HG02943 (cell line): ENCODE measurements around the gene PM20D2.

Source experiments
- ATAC-seq: cut with Tn5 transposase; IDR thresholded peaks from one replicate; pipeline ENCODE4 v1.9.1; 2021; ENCODE audit warnings: mild to moderate bottlenecking, low read depth, moderate library complexity; ENCODE audit not compliant: unreplicated experiment

PM20D2 gene

DNA sequence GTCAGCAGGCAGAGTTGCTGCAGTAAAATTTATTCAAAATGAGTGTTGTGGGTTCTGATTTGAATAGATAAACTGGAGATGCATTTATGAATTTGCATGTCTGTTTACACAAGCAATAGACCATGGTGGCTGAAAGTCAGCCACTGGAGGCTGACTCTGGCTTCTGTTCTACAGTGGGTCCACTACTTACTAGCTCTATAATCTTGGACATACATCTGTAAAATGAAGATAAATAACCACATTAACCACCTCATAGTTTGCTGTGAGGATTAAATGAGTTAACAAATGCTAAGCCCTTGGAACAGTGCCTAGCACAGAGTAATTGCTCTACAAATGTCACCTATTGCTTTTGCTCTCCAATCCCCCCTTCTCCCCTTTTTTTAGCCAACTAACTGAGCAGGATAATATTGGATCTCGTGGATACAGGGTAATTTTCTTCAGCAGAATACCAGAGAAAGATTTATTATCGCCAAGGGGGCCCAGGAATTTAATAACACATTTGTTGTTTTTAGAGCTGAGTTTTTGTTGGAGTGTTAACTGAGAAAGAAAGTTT is 1.4 kb upstream of the PM20D2 start:
- ATAC-seq = peak; percentile 48

- ATAC-seq = peak; percentile 52
Observed at GRCh38 chr6:89145091-89145955, 532 bp upstream of the PM20D2 start.

- ATAC-seq = no peak
Observed at GRCh38 chr6:89146718-89147700, 1.2 kb downstream of the PM20D2 start.

DNA sequence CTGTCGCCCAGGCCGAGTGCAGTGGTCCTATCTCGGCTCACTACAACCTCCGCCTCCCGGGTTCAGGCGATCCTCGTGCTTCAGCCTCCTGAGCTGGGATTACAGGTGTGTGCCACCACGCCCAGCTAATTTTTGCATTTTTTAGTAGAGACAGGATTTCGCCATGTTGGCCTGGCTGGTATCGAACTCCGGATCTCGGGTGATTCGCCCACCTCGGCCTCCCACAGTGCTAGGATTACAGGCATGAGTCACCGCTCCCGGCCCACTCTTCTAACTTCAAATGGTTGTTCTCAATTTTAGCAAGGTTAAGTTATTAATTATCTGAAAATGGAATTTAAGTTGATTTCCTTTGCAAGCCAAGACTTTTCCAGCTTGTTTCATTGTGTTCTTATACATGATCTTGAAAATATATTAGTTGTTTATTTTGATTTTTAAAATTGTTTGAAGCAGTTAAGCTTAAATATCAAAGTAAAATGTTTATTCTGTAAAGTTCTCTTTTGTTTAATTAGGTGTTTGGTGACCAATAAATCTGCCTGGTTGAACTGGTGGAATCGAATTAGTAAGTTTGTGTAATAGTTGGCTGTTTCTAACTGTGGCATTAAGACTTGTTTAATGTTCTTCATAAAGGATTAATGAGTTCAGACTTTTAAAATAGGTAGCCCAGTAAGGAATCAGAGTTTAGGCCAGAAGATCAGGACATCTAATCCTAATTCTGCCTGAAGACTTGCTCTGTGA is 2.3 kb downstream of the PM20D2 start:
- no peak for ATAC-seq

GRCh38 chr6:89154131-89154530 is 8.3 kb downstream of the PM20D2 start:
- no peak for ATAC-seq

- no peak for ATAC-seq
Observed at GRCh38 chr6:89160331-89161092, 14.7 kb downstream of the PM20D2 start.

DNA sequence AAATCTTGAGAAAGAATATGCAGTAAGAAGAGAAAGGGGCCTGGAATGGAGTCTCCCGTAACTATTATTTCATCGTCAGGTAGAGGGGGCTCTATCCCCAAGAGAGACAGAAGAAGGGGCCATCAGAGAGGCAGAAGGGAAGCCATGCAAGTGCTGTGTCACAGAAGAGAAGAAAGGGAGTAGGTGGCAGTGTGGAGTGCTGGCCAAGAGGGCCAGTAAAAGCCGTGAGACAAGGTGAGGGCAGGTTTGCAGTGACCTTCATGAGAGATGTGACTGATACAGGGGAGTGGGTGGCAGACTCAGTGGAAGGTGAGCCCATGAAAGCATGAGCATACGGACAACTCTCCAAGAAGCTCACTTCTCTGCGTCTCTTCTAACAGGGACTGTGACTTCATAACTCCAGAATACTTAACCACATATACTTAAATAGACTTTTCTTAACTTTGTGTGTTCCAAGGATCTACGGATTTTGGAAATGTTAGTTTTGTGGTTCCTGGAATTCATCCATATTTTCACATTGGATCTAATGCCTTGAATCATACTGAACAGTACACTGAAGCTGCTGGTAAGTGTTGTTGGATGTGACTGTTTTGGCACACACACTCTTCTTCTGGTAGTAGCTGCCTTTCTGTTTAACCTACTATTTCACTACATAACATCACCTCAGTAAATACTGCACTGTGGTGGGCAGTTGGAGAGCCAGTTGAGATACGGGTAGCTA is 15.6 kb downstream of the PM20D2 start:
- ATAC-seq = no peak

- no peak for ATAC-seq
Observed at GRCh38 chr6:89162047-89162371, 16.2 kb downstream of the PM20D2 start.

DNA sequence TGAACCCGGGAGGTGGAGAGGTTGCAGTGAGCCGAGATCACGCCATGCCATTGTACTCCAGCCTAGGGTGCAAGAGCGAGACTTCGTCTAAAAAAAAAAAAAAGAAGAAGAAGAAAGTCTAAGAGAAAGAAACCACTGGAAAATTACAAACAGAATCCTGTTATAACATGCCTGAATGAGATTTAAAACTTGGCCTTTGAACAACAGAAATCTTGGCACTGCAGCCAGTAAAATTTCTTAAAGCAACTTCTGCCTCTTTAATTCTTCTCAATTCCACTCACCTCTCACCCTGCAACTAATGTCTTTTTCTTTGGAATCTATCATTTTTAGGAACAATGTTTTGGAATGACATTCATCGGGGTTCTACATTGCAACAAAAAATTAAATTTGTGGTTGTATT is 26.3 kb downstream of the PM20D2 start:
- no peak for ATAC-seq

DNA sequence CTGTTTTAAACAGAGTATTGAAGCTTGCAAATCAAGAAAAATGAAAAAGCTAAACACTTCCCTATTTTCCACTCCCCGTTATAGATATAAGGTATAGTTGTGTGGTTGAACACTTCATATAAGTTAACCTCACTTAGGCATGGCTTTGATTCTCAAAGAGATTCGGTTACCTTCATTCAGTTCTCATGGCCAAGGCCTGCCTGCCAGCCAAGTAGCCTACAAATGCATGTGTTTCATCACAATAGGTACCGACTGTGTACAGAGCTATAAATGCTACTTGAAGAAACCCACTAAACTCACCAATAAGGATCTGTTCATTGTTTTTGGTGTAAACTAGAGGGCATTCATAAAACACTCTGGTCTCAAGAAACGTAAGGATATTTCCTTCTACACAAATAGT is 27.8 kb downstream of the PM20D2 start:
- ATAC-seq = no peak

DNA sequence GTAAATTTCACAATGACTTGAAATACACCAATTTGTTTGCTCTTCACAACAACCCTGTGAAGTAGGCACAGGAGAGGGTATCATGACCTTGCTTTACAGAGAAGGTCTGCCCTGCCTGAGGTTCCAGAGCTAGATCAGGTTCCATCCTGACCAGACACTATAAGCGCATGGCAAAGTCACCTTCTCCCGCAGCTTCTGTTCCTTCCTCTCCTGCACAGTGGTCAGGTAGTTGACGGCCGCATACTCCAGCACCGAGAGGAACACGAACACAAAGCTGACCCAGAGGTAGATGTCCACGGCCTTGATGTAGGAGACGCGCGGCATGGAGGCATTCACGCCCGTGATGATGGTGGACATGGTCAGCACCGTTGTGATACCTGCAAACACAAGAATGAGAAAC is 34.3 kb downstream of the PM20D2 start:
- ATAC-seq = no peak

DNA sequence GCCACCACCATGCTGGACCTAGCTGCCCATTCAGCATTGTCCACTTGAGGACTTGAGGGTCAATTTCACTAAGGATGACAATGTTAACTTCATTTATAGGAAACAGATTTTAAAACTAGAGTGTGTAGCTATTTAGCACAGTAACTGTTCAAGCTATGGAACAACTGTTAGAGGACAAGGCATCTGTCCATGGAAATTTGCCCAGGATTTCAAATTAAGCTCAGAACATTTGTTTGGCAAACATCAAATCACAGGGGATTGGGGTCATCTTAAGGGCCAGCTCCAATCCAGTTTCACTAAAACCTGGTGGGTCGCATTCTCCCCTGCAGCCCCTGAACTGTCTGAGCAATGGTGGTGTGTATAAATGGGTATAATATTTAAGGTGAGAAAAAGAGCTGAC is 35.1 kb downstream of the PM20D2 start:
- no peak for ATAC-seq

- ATAC-seq = no peak
Observed at GRCh38 chr6:89183294-89183693, 37.4 kb downstream of the PM20D2 start.

GRCh38 chr6:89184344-89184743 is 38.5 kb downstream of the PM20D2 start:
- no peak for ATAC-seq

DNA sequence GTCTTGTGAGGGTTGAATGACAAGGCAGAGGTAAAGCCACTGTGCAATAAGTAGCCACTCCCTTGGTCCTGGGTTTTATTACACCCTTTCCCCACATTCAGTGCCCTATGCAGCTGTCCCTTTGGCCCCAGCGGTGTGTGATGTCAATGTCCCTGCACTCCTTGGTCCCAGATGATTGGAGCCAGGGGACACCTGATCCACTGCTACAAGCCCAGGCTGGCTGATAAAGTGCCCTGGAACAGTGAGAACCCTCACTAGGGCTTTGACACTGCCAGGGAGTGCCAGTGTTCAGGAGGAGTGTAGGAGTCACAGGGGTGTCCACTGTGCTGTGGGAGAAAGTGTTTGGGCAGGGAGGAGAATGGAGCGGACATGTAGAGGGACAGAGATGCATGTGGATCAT is 40.9 kb downstream of the PM20D2 start:
- ATAC-seq = no peak

- ATAC-seq = no peak
Observed at GRCh38 chr6:89187504-89187903, 41.6 kb downstream of the PM20D2 start.

DNA sequence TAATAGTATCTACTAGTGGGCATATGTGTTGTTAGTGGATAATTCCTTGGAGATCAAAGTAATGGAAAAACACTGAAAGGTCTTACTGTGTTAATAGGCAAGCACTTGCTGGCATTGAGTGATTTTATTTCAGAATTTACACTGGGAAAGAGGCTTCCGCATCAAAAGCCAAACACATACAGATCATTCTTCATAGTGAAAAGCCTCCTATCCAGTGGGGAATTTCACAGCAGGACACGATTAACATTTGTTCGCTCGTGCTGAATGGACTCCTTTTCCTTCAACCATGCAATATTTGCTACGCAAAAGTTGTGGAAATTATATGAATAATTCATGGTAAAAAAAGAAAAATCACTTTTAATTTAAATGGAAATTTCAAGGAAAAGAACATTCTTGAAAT is 44.9 kb downstream of the PM20D2 start:
- ATAC-seq = no peak

GRCh38 chr6:89194559-89194958 is 48.7 kb downstream of the PM20D2 start:
- ATAC-seq = no peak

- no peak for ATAC-seq
Observed at GRCh38 chr6:89197141-89197540, 51.3 kb downstream of the PM20D2 start.
